CD4-positive, alpha-beta T cell treated with Interleukin-10 for 1 hour (primary cell): ENCODE results near the gene SNAPC2.
"Not testable (repeated sequence)": the region's sequence is repeated elsewhere in the genome, so short reads cannot be mapped to it uniquely, and the experiment has no call there.

ENCODE experiments used
- DNase-seq: peaks from one replicate; pipeline ENCODE4 v3.0.0-alpha.2; 2020

The SNAPC2 gene

DNA sequence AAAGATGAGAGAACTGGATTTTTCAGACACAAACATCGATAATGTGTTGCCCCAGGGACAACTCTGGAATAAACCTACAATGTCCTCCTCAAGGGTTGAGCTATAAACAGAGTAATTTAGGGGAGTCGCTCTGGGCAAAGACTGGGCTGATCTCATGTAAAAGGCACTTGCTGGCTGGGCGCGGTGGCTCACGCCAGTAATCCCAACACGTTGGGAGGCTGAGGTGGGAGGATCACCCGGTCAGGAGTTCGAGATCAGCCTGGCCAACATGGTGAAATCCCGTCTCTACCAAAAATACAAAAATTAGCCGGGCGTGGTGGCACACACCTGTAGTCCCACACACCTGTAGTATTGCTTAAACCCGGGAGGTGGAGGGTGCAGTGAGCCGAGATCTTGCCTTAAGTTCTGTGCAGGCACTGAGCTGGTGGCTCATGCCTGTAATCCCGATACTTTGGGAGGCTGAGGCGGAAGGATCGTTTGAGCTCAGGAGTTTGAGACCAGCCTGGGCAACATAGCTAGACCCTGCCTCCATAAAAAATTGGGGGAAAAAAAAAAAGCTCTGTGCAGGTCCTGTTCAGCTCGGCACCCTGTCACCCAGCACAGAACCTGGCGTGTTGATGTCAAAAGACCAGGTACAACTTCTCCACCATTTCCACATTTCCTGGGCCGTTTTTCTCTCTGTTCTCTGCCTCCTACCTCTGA, 21.9 kb downstream of the SNAPC2 start:
- DNase-seq, result no peak

DNA sequence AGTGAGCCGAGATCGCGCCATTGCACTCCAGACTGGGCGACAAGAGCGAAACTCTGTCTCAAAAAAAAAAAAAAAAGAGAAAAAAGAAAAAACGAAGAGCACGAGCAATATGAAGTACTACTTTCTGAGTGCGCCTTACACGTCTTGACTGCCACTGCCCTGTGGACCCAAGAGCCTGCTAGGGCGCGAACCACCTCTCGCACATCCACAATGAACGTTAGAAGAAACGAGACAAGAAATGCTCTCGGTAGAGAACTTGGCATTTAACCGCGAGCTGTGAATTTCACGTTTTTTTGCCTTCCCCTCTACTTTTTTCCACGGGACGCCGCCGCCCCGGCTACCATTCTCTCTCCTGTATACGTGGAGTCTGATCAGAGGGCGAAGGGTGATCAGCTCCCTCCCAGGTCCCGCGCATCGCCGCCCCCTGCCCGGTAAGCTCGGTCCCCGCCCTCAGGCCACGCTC, 22.9 kb downstream of the SNAPC2 start:
- peak; percentile 21 for DNase-seq

GRCh38 chr19:7943444-7944176, 23.5 kb downstream of the SNAPC2 start, which contains the start of gene TIMM44:
Gene TIMM44 (minus strand): TSS chr19:7943666. CDS start chr19:7943651, 15 bp downstream.
- peak; percentile 99 for DNase-seq

- peak; percentile 90 for DNase-seq
These were observed 24.1 kb downstream of the SNAPC2 start for GRCh38 chr19:7944177-7944761.

DNA sequence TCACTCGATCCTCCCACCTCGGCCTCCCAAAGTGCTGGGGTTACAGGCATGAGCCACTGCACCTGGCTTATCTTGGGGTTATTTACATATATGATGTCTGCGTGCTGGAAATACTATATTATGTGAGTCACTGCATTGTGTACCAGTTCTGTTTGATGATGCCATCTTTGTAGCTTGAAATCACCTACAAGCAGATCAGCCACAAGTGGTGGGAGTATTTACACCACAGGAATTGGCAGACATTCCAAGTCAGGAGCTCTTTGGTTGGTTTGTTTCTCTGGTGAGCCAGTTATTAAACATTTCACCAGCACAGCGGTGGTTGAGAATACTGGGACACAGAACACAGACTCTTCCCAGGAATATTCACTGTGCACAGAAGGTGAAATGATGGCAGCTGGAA, 27.8 kb downstream of the SNAPC2 start:
- no peak for DNase-seq

GRCh38 chr19:7953060-7953459, 32.9 kb downstream of the SNAPC2 start:
- DNase-seq, result no peak

GRCh38 chr19:7953576-7953975, 33.4 kb downstream of the SNAPC2 start:
- DNase-seq, result no peak

GRCh38 chr19:7955696-7956095, 35.6 kb downstream of the SNAPC2 start:
- DNase-seq, result no peak

- no peak for DNase-seq
These were observed 39.1 kb downstream of the SNAPC2 start for GRCh38 chr19:7959211-7959610.

GRCh38 chr19:7961082-7961481, 40.9 kb downstream of the SNAPC2 start:
- DNase-seq, result not testable (repeated sequence)

GRCh38 chr19:7961920-7962626, 41.9 kb downstream of the SNAPC2 start:
- DNase-seq, result no peak

GRCh38 chr19:7962644-7963268, 42.6 kb downstream of the SNAPC2 start:
- DNase-seq, result no peak

DNA sequence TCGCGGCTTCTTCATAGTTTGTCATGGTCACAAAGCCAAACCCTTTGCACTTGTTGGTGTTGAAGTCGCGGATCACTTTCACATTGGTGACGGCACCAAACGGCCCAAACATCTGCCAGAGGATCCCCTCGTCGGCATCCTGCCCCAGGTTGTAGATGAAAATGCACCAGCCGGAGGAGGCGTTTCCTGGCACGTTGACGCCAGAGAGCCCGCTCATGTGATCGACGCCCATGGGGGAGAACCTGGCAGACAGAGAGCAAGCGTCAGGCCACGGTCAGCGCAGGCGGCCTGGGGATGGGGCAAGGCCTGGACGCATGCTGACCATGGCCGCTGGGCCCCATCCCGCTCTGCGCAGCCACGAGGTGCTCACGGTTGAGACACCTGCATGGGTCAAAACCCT, 43.4 kb downstream of the SNAPC2 start:
- no peak for DNase-seq

- no peak for DNase-seq
These were observed 45.2 kb downstream of the SNAPC2 start for GRCh38 chr19:7965259-7965841.

DNA sequence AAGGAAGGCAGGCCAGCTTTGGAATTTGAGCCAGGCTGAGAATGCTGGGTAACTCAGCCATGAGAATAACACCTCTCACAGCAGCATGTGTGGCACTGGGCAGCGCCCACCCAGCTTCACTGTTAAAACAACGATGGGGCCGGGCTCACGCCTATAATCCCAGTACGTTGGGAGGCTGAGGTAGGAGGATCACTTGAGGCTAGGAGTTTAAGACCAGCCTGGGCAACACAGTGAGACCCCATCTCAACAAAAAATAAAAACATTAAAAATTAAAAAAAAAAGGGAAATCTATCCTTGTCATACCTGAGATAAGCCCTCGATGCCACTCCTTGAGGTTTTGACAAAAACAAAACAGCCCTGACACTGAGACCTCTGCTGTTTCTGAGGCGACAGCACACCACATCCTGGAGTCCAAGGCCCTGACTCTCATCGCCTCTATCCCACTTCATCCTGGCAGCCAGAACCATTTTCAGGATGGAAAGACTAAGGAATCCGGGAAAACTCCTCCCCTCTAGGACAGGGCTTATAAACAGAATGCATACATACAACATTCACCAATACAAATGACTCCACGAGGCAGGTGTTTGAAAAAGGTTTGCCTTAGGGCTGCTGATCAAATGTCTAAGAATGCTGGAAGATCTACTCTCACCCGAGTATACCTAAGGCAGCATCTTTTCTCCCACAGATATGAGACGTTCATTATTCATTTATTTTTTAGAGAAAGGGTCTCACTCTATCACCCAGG, 46.0 kb downstream of the SNAPC2 start:
- DNase-seq, result no peak

GRCh38 chr19:7968008-7968795, 48.1 kb downstream of the SNAPC2 start:
- no peak for DNase-seq

- DNase-seq, result no peak
These were observed 48.8 kb downstream of the SNAPC2 start for GRCh38 chr19:7968796-7969554.

DNA sequence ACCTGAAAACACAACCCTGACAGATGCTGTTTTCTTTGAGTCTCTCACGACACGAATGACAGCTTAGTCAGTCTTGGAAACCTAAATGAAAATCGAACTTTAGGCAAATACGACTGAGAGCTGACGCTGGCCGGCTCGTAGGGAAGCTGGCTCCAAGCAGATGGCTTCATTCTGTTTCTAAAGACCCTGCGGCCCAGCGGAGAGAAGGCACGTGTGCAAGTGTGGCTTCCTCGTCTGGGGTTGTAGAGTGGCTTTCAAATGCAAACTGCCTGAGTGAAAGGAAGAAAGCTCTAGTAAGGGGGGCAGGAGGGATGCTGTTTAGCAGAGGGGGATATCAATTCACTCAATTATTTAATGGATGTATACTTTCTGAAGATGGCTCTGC, 49.4 kb downstream of the SNAPC2 start:
- no peak for DNase-seq

GRCh38 chr19:7970716-7971448, 50.7 kb downstream of the SNAPC2 start:
- peak; percentile 27 for DNase-seq
